Effector CD4-positive, alpha-beta T cell (primary cell): ENCODE results near the gene NIPAL3.
"Not testable (repeated sequence)": the region's sequence is repeated elsewhere in the genome, so short reads cannot be mapped to it uniquely, and the experiment has no call there.

ENCODE experiments used
- DNase-seq: peaks from one replicate; pipeline ENCODE4 v3.0.0-alpha.2; 2020

The NIPAL3 gene

GRCh38 chr1:24425441-24425840 lies 9.8 kb downstream of the NIPAL3 start:
- no peak for DNase-seq

GRCh38 chr1:24425922-24426321 lies 10.3 kb downstream of the NIPAL3 start:
- no peak for DNase-seq

- no peak for DNase-seq
These were observed 11.3 kb downstream of the NIPAL3 start for GRCh38 chr1:24426744-24427544.

- no peak for DNase-seq
These were observed 11.9 kb downstream of the NIPAL3 start for GRCh38 chr1:24427545-24427862.

GRCh38 chr1:24435782-24436365 lies 20.3 kb downstream of the NIPAL3 start:
- DNase-seq, result no peak

GRCh38 chr1:24437631-24438396 lies 22.2 kb downstream of the NIPAL3 start:
- no peak for DNase-seq

GRCh38 chr1:24438423-24438901 lies 22.9 kb downstream of the NIPAL3 start:
- DNase-seq, result no peak

- DNase-seq, result no peak
These were observed 24.8 kb downstream of the NIPAL3 start for GRCh38 chr1:24440436-24440835.

GRCh38 chr1:24441480-24441879 lies 25.9 kb downstream of the NIPAL3 start:
- DNase-seq, result no peak

GRCh38 chr1:24441996-24442668 lies 26.5 kb downstream of the NIPAL3 start:
- no peak for DNase-seq

- no peak for DNase-seq
These were observed 27.2 kb downstream of the NIPAL3 start for GRCh38 chr1:24442764-24443163.

- DNase-seq, result no peak
These were observed 27.6 kb downstream of the NIPAL3 start for GRCh38 chr1:24443241-24443656.

- DNase-seq, result not testable (repeated sequence)
These were observed 30.8 kb downstream of the NIPAL3 start for GRCh38 chr1:24446446-24446845.

- DNase-seq, result no peak
These were observed 34.7 kb downstream of the NIPAL3 start for GRCh38 chr1:24450316-24450715.

GRCh38 chr1:24450857-24451397 lies 35.3 kb downstream of the NIPAL3 start:
- DNase-seq, result no peak

- no peak for DNase-seq
These were observed 36.1 kb downstream of the NIPAL3 start for GRCh38 chr1:24451746-24452145.

- DNase-seq, result no peak
These were observed 37.4 kb downstream of the NIPAL3 start for GRCh38 chr1:24452922-24453485.

- DNase-seq, result no peak
These were observed 39.1 kb downstream of the NIPAL3 start for GRCh38 chr1:24454673-24455072.

GRCh38 chr1:24455272-24455671 lies 39.7 kb downstream of the NIPAL3 start:
- no peak for DNase-seq

- DNase-seq, result no peak
These were observed 42.3 kb downstream of the NIPAL3 start for GRCh38 chr1:24457866-24458265.

- DNase-seq, result no peak
These were observed 44.1 kb downstream of the NIPAL3 start for GRCh38 chr1:24459551-24460266.

- DNase-seq, result not testable (repeated sequence)
These were observed 46.5 kb downstream of the NIPAL3 start for GRCh38 chr1:24462128-24462527.
